H1 (cell line): Measurements from ENCODE around the gene C19orf53.

Experiments
- ASH2L ChIP-seq: fragments of 200-600, 300-600 bp; sonication (generic); IDR thresholded peaks from one replicate; pipeline ENCODE4 v1.7.1; 2017; ENCODE audit warnings: low read length
- CHD2 ChIP-seq: IDR thresholded peaks from 2 replicates; pipeline ENCODE4 v1.6.1; 2012; ENCODE audit warnings: low read length, improper control_type of control experiment
- CTCF ChIP-seq, 3 experiments: IDR thresholded peaks; 1 replicate in 2 of 3; 2 replicates in 1 of 3; pipeline versions ENCODE4 v1.5.1 to v1.6.1; 2011; ENCODE audit warnings: low read length in 3 of 3, mild to moderate bottlenecking in 3 of 3, inconsistent platforms in 2 of 3, low read depth in 1 of 3, moderate library complexity in 1 of 3; ENCODE audit not compliant: insufficient read depth in 1 of 3; ENCODE audit errors: control extremely low read depth in 1 of 3
- E2F6 ChIP-seq: IDR thresholded peaks from 2 replicates; pipeline ENCODE4 v1.6.1; 2012; ENCODE audit warnings: inconsistent platforms
- EP300 ChIP-seq, 2 experiments: IDR thresholded peaks; 1 replicate in 1 of 2; 2 replicates in 1 of 2; pipeline ENCODE4 v1.6.1; 2011 to 2012; ENCODE audit warnings: low read depth in 2 of 2, low read length in 2 of 2, mild to moderate bottlenecking in 2 of 2, borderline replicate concordance in 1 of 2, inconsistent platforms in 1 of 2, moderate library complexity in 1 of 2
- EZH2 ChIP-seq: fragments of 200-600 bp; sonication (generic); IDR thresholded peaks from 2 replicates; pipeline ENCODE4 v1.7.1; 2012; ENCODE audit warnings: low read depth, mild to moderate bottlenecking, moderate library complexity, low read length, inconsistent platforms; ENCODE audit not compliant: severe bottlenecking
- JUND ChIP-seq: IDR thresholded peaks from 2 replicates; pipeline ENCODE4 v1.6.1; 2011; ENCODE audit warnings: mild to moderate bottlenecking, improper control_type of control experiment, low read length
- MAX ChIP-seq: IDR thresholded peaks from 2 replicates; pipeline ENCODE4 v1.6.1; 2012; ENCODE audit warnings: inconsistent platforms
- NANOG ChIP-seq: IDR thresholded peaks from 2 replicates; pipeline ENCODE4 v1.6.1; 2011; ENCODE audit warnings: low read length, low read depth, mild to moderate bottlenecking, inconsistent platforms; ENCODE audit not compliant: insufficient read depth, poor library complexity, severe bottlenecking
- POLR2A ChIP-seq, 2 experiments: IDR thresholded peaks; 1 replicate in 1 of 2; 2 replicates in 1 of 2; pipeline ENCODE4 v1.6.1; 2011; ENCODE audit warnings: low read depth in 2 of 2, low read length in 2 of 2, mild to moderate bottlenecking in 2 of 2; ENCODE audit errors: control extremely low read depth in 1 of 2
- RFX5 ChIP-seq: IDR thresholded peaks from 2 replicates; pipeline ENCODE4 v1.6.1; 2011; ENCODE audit warnings: low read depth, low read length, improper control_type of control experiment, borderline replicate concordance
- SIN3A ChIP-seq, 2 experiments: IDR thresholded peaks in 1 of 2; conservative IDR thresholded peaks in 1 of 2; 2 replicates each; pipeline ENCODE4 v1.6.1; 2011 to 2012; ENCODE audit warnings: low read length in 2 of 2, improper control_type of control experiment in 1 of 2, low read depth in 1 of 2, mild to moderate bottlenecking in 1 of 2
- YY1 ChIP-seq: IDR thresholded peaks from 2 replicates; pipeline ENCODE4 v1.6.1; 2011; ENCODE audit warnings: low read depth, mild to moderate bottlenecking, low read length

- TF ChIP-seq RFX5 = no peak
- no peak for TF ChIP-seq CTCF (IDR thresholded peaks at IDR 0.05; ENCODE audit: control extremely low read depth in 1 of 3, insufficient read depth in 1 of 3, low read depth in 1 of 3, low read length in 3 of 3)
- TF ChIP-seq JUND = no peak
- TF ChIP-seq POLR2A (IDR thresholded peaks at IDR 0.05; ENCODE audit: control extremely low read depth in 1 of 2, low read depth in 2 of 2, low read length in 2 of 2) = no peak
- no peak for TF ChIP-seq NANOG
- TF ChIP-seq EZH2 = no peak
- no peak for TF ChIP-seq YY1
- TF ChIP-seq E2F6 = no peak
- TF ChIP-seq EP300 (IDR thresholded peaks at IDR 0.05; ENCODE audit: borderline replicate concordance in 1 of 2, low read depth in 2 of 2, low read length in 2 of 2) = no peak
- no peak for TF ChIP-seq CHD2
- no peak for TF ChIP-seq SIN3A (conservative IDR thresholded peaks at IDR 0.05 in 1 of 2, IDR thresholded peaks at IDR 0.05 in 1 of 2; ENCODE audit: low read depth in 1 of 2, low read length in 2 of 2)
- no peak for TF ChIP-seq MAX
- no peak for TF ChIP-seq ASH2L
Observed at GRCh38 chr19:13823256-13823655, 49.0 kb downstream of the C19orf53 start.
